Activated CD8-positive, alpha-beta T cell treated with anti-CD3 and anti-CD28 coated beads for 36 hours (primary cell): ENCODE results near the gene KDM3B. TPM values are rescaled to one million over a fixed set of nuclear protein-coding genes. Genes with fewer than 3 reads are reported as not detected.

Experiments used
- ATAC-seq: fragments of 200-7000 bp; cut with Tn5 transposase; one replicate; pipeline ENCODE4 v1.10.0; 2021; ENCODE audit warnings: mild to moderate bottlenecking, moderate library complexity
- CTCF ChIA-PET: fragments of 350-600 bp; sonication (Branson Sonifier 250); formaldehyde crosslinking; loops from one replicate; lab custom pipeline; 2021; ENCODE audit warnings: antibody characterized with exemption; lab: Charles Lee
- POLR2A ChIA-PET: fragments of 350-600 bp; sonication (Branson Sonifier 250); formaldehyde crosslinking; loops from one replicate; lab custom pipeline; 2021; ENCODE audit warnings: antibody characterized with exemption; lab: Charles Lee
- DNase-seq: peaks from one replicate; pipeline ENCODE4 v3.0.0-alpha.2; 2020
- H3K27ac Mint-ChIP-seq: one replicate; pipeline ENCODE4 v1.8.0; 2021; ENCODE audit warnings: mild to moderate bottlenecking, mixed read lengths
- H3K27me3 Mint-ChIP-seq: one replicate; pipeline ENCODE4 v1.8.0; 2021; ENCODE audit warnings: mixed read lengths
- H3K36me3 Mint-ChIP-seq: one replicate; pipeline ENCODE4 v1.8.0; 2021; ENCODE audit warnings: low read depth, mixed read lengths
- H3K4me1 Mint-ChIP-seq: one replicate; pipeline ENCODE4 v1.8.0; 2021; ENCODE audit warnings: low read depth, mixed read lengths
- H3K4me3 Mint-ChIP-seq: one replicate; pipeline ENCODE4 v1.8.0; 2021; ENCODE audit warnings: mild to moderate bottlenecking, moderate library complexity, mixed read lengths
- H3K9me3 Mint-ChIP-seq: one replicate; pipeline ENCODE4 v1.8.0; 2021; ENCODE audit warnings: mixed read lengths
- intact Hi-C: fragments of 100-400 bp; cut with micrococcal nuclease; formaldehyde crosslinking; loops from one replicate; pipeline ENCODE4 v1.10.0; 2022
- total RNA-seq, 2 experiments: library from RNA; stranded (reverse); gene quantifications; one replicate each; pipeline ENCODE4 v1.2.3, GENCODE V29; 2021
- TF ChIP-seq, protein P1 (sequence below): fragments of 200-600 bp; IDR thresholded peaks from one replicate; pipeline ENCODE4 v1.8.0; 2022; ENCODE audit warnings: antibody characterized with exemption, mild to moderate bottlenecking

The KDM3B gene
- total RNA-seq, 2 experiments from 2014 or later, result 41.6 to 41.9 TPM

DNA sequence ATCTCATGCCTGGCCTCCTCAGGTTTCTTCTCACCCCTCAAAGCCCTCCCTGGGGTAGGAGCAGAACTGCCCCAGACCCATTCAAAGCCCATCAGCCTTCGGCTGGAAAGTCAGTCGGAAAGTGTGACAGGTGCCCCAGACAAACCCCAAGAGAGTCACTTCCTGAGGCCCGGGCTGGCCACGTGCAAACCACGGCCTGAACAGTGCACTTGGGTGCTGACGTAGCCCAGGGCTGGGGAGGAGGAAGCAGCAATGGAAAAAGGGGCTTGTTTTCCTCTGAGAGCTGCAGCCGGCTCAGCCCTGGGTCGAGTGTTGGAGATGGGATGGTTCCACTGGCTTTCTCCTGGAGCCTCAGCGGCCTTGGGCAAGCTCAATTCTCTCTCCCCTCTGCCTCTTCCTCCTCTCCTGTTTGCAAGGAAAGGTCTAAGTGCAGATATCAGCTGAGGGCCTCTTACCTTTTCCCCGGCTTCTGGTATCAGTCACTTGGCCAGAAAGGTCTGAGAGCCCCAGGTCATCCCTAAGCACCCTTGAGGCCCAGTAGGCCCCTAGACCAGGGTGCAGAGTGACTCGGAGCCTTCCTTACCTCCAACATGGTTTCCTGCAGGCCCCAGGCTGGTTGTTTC, 106.9 kb downstream of the KDM3B start:
- peak overlapping the region; percentile 100 for H3K27ac Mint-ChIP-seq
- peaks cover 45% of the 10 kb centered on the region for H3K4me1 Mint-ChIP-seq
- H3K27me3 Mint-ChIP-seq, result no peaks in the 10 kb centered on the region
- no peaks in the 10 kb centered on the region for H3K9me3 Mint-ChIP-seq
- ChIA-PET POLR2A (interaction anchor here (0.6 to 1.9 kb wide), 7 partner anchors 10 to 827 kb away, joined by 3 to 6 read pairs (median 3); no protein-coding TSS in a partner anchor), CTCF (interaction anchor here (1.2 to 5.9 kb wide), 4 partner anchors 10 to 107 kb away, joined by 3 to 51 read pairs (median 8); partner anchors contain the start of gene KDM3B)
- H3K36me3 Mint-ChIP-seq, result no peaks in the 10 kb centered on the region
- intact Hi-C loops, result no loop called here
- ATAC-seq (peak; percentile 73), DNase-seq (peak; percentile 97)
- peak overlapping the region; percentile 80 for H3K4me3 Mint-ChIP-seq
- TF ChIP-seq, protein P1, sequence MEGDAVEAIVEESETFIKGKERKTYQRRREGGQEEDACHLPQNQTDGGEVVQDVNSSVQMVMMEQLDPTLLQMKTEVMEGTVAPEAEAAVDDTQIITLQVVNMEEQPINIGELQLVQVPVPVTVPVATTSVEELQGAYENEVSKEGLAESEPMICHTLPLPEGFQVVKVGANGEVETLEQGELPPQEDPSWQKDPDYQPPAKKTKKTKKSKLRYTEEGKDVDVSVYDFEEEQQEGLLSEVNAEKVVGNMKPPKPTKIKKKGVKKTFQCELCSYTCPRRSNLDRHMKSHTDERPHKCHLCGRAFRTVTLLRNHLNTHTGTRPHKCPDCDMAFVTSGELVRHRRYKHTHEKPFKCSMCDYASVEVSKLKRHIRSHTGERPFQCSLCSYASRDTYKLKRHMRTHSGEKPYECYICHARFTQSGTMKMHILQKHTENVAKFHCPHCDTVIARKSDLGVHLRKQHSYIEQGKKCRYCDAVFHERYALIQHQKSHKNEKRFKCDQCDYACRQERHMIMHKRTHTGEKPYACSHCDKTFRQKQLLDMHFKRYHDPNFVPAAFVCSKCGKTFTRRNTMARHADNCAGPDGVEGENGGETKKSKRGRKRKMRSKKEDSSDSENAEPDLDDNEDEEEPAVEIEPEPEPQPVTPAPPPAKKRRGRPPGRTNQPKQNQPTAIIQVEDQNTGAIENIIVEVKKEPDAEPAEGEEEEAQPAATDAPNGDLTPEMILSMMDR, result no peak

DNA sequence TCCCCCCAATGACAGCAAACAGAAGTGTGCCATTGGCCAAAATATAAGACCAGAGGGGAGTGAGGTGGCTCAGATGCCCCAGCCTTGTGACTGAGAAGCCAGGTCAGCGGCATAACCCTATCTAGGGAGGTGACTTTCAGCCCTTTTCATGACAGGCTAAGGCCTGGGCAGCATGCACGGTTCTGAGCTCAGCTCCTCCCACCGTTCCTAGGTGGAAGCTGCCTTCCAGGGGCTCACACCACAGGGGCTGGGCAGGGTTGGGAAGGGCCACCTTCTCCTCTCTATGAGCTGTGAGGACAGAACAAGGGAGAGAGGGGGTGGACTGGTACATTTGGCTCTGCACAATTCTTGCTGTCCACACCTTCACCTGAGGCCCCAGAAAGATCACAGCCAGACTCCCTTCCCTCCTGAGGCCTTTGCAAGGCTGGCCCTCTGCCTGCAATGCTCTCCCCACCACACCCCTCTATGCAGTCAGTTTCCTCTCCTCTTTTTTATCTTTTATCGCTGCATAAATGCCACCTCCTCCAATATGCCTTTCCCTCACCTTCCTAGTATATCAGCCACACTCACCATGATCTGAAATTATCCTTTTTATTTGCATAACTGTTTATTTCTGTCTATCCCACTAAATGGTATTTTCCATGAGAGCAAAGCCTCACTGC, 107.7 kb downstream of the KDM3B start:
- DNase-seq (no peak), ATAC-seq (no peak)
- no peaks in the 10 kb centered on the region for H3K9me3 Mint-ChIP-seq
- H3K36me3 Mint-ChIP-seq, result no peaks in the 10 kb centered on the region
- H3K4me1 Mint-ChIP-seq, result peaks cover 45% of the 10 kb centered on the region
- peak overlapping the region; percentile 80 for H3K4me3 Mint-ChIP-seq
- peak overlapping the region; percentile 100 for H3K27ac Mint-ChIP-seq
- POLR2A ChIA-PET, result interaction anchor here (0.7 to 1.9 kb wide), 5 partner anchors 9 to 115 kb away, joined by 3 to 6 read pairs (median 3); no protein-coding TSS in a partner anchor
- CTCF ChIA-PET, result interaction anchor here (1.2 to 5.9 kb wide), 4 partner anchors 10 to 107 kb away, joined by 3 to 51 read pairs (median 8); partner anchors contain the start of gene KDM3B
- no peaks in the 10 kb centered on the region for H3K27me3 Mint-ChIP-seq
- intact Hi-C loops, result no loop called here
- TF ChIP-seq, protein P1, result no peak

DNA sequence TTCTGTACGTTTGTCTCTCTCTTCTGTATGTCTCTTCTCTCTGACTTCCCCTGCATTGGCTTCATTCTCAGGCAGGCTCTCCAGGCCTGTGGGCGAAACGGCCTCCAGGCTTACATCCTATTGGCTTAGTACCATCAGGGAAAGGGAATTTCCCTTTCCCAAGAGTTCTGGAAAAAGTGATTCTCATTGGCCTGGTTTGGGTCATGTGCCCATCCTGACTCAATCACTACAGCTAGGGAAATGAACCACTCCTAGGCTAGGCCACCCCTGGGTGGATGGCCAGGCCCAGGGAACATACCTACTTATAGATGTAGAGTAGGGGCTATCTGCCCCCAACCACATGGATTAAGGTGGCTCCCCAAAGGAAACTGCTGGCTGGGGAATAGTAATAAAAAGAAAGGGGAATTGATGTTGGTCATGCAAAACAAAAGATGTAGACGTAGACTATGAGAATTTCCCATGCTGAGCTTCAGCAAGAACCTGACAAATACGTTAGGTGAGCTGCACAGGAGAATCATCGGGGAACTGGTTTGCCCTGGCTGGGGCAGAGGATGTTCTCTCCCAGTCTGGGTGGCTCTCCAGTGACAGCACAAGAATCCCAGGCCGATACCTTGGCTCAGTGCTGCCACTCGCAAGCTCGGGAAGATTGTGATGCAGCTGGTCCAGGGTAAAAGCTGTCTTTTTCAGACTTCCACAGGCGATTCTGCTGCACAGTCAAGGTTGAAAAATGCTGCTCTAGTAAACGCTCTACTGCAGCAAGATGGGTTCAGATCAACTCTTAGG, 109.0 kb downstream of the KDM3B start:
- intact Hi-C loops, result no loop called here
- Mint-ChIP-seq H3K4me3 (no peak overlapping the region), H3K4me1 (peaks cover 46% of the 10 kb centered on the region), H3K36me3 (peaks cover 6% of the 10 kb centered on the region), H3K27me3 (no peaks in the 10 kb centered on the region), H3K27ac (peak overlapping the region; percentile 13), H3K9me3 (no peaks in the 10 kb centered on the region)
- CTCF ChIA-PET, result interaction anchor here (1.2 to 7.1 kb wide), 6 partner anchors 12 to 109 kb away, joined by 3 to 51 read pairs (median 4); partner anchors contain the start of gene KDM3B
- POLR2A ChIA-PET, result interaction anchor here (1.0 to 1.3 kb wide), 2 partner anchors 82 to 114 kb away, joined by 4 to 10 read pairs; partner anchors contain the start of gene ETF1
- no peak for ATAC-seq
- DNase-seq, result no peak
- TF ChIP-seq, protein P1, result no peak

DNA sequence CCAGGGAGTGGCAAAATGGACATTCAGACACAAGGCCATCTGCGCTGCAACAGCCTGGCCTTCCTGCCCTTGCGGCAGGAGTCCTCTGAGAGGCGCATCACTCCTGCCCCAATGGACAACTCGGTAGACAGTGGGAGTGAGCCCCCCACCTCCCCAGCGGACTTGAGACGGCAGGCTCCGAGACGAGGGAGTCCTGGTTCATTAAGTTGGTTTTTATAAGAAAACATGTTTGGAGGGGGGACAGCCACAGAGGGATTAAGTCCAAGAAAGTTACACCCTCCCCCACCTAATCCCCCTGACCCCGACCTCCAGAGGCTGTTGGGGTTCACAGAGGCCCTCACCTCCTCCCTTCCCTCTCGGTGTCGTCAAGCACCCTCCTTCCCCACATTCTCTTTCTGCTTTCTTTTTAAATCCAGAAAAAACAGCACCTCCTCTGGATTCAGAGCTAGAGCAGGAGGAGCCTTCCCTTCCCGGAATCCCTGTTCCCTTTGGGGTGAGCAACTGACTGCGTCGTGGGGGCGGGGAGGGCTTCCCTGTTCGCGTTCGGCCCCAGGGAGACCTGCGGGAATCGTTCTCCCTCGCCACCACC, 111.0 kb downstream of the KDM3B start:
- DNase-seq (no peak), ATAC-seq (no peak)
- ChIA-PET CTCF (interaction anchor here (1.0 to 7.1 kb wide), 7 partner anchors 8 to 80 kb away, joined by 3 to 44 read pairs (median 3); partner anchors contain the start of gene ETF1), POLR2A (interaction anchor here (0.5 to 3.4 kb wide), 6 partner anchors 26 to 567 kb away, joined by 3 to 40 read pairs (median 7); partner anchors contain the start of genes ETF1 and HSPA9)
- intact Hi-C loops, result loop anchor here (2.0 kb wide), 1 partner anchor 79 kb away; the partner anchor contains the start of gene ETF1
- Mint-ChIP-seq H3K4me3 (peak overlapping the region; percentile 82), H3K27me3 (no peaks in the 10 kb centered on the region), H3K27ac (peak overlapping the region; percentile 97), H3K4me1 (peaks cover 56% of the 10 kb centered on the region), H3K36me3 (peaks cover 25% of the 10 kb centered on the region), H3K9me3 (no peaks in the 10 kb centered on the region)
- TF ChIP-seq, protein P1, result no peak
